GM21717 (cell line): ENCODE data around the gene GNG11.
"Not testable (repeated sequence)": the region's sequence is repeated elsewhere in the genome, so short reads cannot be mapped to it uniquely, and the experiment has no call there.

Source experiments
- ATAC-seq: cut with Tn5 transposase; IDR thresholded peaks from one replicate; pipeline ENCODE4 v1.9.1; 2021; ENCODE audit warnings: mild to moderate bottlenecking, moderate library complexity; ENCODE audit not compliant: unreplicated experiment

The GNG11 gene

DNA sequence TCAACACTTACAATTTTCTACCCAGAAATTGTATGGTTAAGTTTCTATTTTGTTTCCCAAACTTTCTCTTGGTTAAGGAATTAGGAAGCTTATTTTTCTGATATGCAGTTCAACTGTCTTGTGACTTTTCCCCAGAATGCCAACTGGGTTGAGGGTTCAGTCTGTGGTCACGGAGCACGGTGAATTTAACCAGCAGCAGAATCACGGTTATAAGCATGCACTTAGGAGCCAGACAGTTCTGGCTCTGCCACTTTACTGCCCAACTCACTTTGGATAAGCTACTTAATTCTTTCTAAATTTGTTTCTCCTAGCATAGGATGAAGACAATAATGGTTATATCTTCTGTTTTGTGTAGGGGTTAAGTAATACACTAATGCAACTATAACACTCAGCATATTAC, 10.3 kb upstream of the GNG11 start:
- not testable (repeated sequence) for ATAC-seq

DNA sequence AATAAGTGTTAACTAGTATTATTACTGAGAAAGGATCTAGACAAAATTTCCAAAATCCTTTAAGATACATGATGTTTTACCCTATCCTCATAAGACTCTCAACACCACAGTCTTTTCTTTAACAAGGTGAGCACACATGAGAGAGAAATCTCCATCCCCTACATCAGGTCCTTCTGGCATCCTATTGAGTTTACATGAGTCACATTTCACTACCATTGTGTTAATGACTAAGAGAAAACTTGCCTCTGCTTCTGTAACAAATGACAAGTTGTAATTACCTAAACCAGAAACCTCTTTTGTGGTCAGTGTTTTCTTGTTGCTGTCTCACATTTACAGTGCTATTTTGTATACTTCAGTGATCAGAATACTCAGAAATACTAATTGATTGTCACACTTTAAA, 9.9 kb upstream of the GNG11 start:
- ATAC-seq = not testable (repeated sequence)

GRCh38 chr7:93913197-93913596, 8.3 kb upstream of the GNG11 start:
- ATAC-seq = no peak

GRCh38 chr7:93914581-93915066, 6.9 kb upstream of the GNG11 start:
- ATAC-seq = no peak

- not testable (repeated sequence) for ATAC-seq
Measured at GRCh38 chr7:93915206-93915842, 6.2 kb upstream of the GNG11 start.

GRCh38 chr7:93915888-93916287, 5.6 kb upstream of the GNG11 start:
- not testable (repeated sequence) for ATAC-seq

DNA sequence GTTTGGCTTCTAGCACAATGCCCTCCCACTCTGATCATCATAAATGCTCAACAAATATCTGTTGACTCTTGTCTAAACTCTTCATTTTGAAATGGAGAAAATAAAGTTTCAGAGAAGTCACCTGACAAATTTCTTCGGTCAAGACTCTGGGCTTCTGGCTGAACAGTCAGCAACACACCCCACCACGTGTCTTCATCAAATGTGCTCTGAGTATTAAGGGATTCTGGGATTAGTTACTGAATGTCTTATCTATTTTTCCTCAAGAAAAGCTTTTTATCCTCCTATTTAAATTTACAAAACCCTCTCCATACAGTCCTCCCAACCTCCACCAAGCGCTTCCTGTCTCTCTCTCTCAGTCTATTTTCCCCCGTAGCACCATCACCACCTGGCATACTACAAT, 5.2 kb upstream of the GNG11 start:
- ATAC-seq = not testable (repeated sequence)

DNA sequence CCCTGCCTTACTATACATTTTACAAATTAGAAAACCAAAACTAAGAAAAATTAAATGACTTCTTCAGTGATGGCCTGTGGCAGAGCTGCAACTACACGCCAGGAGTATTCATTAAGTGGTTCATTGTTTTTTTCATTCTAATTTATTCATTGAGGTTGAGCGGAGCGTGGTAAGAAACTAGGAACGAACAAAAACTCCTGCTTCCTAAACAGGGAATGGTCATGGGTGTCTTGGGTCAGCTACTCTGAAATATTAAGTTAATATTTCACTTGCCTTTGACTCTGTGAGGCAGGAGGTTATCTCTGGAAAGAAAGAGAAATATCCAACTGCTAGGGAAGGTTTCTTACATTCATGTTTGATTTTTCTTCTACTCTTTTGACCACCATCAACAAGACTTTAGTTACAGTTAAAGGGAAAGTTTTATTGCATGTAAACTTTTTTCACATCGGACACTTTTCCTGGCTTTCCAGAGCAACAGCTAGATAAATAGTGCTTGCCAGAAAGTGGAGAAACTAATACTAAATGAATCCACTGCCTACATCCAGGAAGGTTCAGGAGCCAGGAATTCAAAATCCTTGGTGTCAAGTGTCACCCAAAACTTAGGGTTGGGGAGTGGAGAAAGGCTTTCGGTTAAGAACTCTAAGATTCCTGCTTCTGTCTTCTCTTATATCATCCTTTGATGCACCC, 896 bp upstream of the GNG11 start:
- ATAC-seq = no peak

- ATAC-seq = no peak
Measured at GRCh38 chr7:93921186-93921585, 349 bp upstream of the GNG11 start.

GRCh38 chr7:93923296-93923695, 1.8 kb downstream of the GNG11 start:
- no peak for ATAC-seq

DNA sequence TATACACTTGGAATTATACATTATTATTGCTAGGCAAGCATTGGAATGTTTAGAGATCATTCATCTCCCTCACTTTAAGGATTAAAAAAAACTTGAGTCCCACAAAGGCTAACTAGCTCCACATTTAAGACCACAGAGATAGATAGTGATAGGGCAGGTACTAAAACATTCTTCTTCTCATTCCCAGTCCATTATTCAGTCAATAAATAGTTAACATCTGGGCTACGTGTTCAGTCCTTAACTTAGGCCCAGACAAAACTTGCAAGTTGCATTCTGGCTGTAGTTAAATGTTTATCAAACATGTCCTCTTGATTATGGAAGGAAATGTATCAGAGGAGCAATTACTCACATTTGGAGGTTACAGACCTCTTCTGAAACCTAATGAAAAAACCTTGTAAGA, 2.4 kb downstream of the GNG11 start:
- ATAC-seq = no peak

GRCh38 chr7:93926800-93927199, 5.3 kb downstream of the GNG11 start:
- ATAC-seq = no peak

DNA sequence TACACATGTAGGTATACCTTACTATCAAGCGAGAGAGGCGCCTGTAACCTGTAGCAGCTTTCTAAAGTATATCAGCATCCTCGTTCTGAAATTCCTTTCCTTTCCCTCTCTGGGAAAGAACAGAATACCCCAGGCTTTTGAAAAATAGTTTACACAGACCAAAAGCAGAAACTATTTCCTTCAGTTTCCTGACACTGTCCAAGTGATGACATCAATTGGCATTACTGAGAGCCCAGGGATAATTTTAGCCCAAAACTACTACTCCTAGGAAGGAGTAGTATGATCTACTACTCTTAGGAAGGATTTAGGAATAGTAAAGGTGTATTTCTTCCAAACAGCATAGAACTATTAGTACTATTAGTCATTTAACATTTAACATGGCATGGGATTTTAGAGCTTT, 6.0 kb downstream of the GNG11 start:
- ATAC-seq = no peak

DNA sequence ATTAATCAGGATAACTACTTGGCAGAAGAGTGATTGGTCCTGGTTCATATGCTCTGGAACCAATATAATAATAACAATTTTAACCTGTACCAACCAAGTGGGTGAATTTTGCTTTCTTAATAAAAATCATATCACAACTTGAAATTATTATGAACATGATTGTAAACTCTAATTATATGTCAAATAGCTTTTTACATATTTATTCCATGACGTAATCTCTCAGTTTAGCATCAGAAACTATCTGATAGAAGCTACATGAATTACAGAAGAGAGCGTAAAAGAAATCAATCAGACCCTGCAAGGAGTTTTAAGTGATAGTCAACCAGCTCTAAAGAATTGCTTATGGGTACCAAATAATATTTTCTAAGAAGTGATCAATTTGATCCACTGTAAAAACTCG, 10.1 kb downstream of the GNG11 start:
- no peak for ATAC-seq

- no peak for ATAC-seq
Measured at GRCh38 chr7:93933156-93933555, 11.6 kb downstream of the GNG11 start.

DNA sequence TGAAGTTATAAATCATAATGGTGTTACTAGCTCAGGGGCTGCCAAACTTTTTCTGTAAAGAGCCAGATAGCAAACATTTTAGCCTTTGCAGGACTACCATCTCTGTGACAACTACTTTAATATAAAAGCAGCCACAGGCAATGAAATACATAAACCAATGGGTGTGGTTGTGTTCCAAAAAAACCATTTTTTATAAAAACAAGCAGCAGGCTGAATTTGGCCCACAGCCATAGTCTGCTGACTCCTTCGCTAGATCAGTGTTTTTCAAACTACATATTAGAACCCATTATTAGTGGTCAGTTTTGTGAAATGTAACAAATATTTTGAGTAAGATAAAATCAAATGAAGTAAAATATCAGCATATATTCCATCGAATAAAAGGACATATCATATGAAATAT, 13.6 kb downstream of the GNG11 start:
- ATAC-seq = no peak

DNA sequence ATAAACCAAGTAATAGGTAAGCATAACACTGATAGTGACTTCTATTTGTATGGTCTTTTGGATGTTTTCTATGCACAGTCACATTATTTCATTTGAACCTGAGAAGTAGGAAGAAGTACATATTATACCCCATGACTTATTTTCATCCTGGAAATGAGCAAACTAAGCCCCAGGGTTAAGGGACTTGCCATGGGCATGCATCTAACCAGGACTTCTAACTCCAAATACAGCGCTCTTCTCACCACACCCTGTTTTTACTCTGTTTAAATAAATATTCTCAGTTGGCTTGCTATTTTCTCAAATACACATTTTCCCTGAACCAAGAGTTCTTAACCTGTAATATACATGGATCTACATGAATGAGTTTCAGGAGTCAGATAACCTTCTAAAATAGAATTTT, 16.3 kb downstream of the GNG11 start:
- ATAC-seq = no peak

DNA sequence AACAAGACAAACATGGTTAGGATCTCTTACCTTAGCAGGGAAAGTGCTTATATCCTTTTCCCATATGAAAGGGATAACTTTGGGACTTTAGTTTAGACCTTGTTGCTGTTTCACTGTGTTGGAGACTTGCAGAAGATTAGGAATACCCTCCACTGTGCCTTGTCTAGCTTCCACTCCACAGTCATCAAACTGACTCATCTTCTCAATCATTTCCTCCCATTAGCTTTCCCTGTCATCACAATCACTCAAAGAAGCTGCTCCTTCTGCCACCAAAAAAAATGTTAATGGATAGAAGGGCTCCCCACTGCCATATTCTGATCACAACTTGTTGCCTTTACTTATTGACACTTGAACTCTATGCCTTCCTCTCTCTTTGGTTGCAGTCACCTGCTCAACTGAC, 16.8 kb downstream of the GNG11 start:
- no peak for ATAC-seq

DNA sequence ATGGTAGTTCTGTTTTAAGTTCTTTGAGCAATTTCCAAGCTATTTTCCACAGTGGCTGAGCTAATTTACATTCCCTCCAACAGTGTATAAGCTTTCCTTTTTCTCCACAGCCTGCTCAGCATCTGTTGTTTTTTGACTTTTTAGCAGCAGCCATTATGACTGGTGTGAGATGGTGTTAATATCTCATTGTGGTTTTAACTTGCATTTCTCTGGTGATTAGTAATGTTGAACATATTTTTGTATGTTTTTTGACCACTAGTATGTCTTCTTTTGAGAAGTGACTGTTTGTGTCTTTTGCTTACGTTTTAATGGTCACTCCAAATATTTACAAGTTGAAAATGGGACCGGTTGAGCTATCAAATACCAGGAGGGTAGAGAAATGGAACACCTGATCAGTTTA, 20.4 kb downstream of the GNG11 start:
- ATAC-seq = no peak

- ATAC-seq = peak; percentile 77
Measured at GRCh38 chr7:93943816-93944540, 22.4 kb downstream of the GNG11 start.

- ATAC-seq = no peak
Measured at GRCh38 chr7:93944673-93945072, 23.1 kb downstream of the GNG11 start.

- no peak for ATAC-seq
Measured at GRCh38 chr7:93945083-93945482, 23.5 kb downstream of the GNG11 start.
